Measurements from ENCODE around the gene NOX4. TPM values are rescaled to one million over a fixed set of nuclear protein-coding genes. Genes with fewer than 3 reads are reported as not detected.
"Not testable (repeated sequence)": the region's sequence is repeated elsewhere in the genome, so short reads cannot be mapped to it uniquely, and the experiment has no call there.

The NOX4 gene
- total RNA-seq, 2 experiments from 2014 or later = not detected

DNA sequence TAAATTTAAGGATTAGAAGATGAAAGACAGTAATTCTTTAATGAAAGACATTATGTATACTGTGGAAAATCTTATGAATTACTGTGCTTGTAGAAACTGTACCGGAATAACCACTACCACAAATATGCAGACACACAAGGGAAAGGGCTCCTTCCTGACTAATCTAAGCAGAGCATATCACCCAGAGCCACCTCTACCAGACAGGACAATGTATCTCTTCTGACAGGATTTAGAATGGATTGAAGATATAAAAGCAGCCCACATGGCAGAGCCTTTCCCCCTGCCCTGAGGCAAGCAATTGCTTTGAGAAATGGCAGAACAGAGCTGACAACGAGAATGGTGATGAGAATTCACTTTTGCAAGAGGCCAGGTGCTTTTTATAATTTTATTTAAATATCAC, 144.1 kb downstream of the NOX4 start:
- H3K9me3 Mint-ChIP-seq = no peaks in the 10 kb centered on the region
- H3K27ac Mint-ChIP-seq = no peak overlapping the region
- H3K4me1 Mint-ChIP-seq = no peaks in the 10 kb centered on the region
- ChIA-PET POLR2A (no interaction called here), CTCF (no interaction called here)
- H3K36me3 Mint-ChIP-seq (ENCODE audit: low read depth) = no peaks in the 10 kb centered on the region
- no peak overlapping the region for H3K4me3 Mint-ChIP-seq
- no peaks in the 10 kb centered on the region for H3K27me3 Mint-ChIP-seq
- DNase-seq = no peak

DNA sequence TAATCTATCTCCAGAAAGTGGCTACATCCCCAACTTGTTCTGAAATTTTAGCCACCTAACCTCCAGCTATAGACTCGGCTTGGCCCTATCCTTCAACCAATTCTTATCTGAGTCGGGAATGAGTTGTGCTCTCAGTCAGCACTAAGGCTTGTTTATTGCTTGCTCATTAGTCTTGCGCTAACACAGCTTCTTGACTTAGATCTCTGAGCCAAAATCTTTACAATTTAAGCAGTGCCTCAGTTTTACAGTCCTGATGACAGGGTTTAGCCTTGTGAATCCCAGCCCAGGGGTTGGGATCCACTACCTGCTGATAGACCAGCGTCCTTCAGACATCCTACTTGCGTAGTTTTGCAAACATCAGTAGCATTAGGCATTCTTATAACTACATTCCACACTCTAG, 144.6 kb downstream of the NOX4 start:
- Mint-ChIP-seq H3K27me3 (no peaks in the 10 kb centered on the region), H3K9me3 (no peaks in the 10 kb centered on the region), H3K4me3 (no peak overlapping the region), H3K27ac (no peak overlapping the region), H3K4me1 (no peaks in the 10 kb centered on the region), H3K36me3 (ENCODE audit: low read depth) (no peaks in the 10 kb centered on the region)
- DNase-seq = no peak
- ChIA-PET POLR2A (no interaction called here), CTCF (no interaction called here)

DNA sequence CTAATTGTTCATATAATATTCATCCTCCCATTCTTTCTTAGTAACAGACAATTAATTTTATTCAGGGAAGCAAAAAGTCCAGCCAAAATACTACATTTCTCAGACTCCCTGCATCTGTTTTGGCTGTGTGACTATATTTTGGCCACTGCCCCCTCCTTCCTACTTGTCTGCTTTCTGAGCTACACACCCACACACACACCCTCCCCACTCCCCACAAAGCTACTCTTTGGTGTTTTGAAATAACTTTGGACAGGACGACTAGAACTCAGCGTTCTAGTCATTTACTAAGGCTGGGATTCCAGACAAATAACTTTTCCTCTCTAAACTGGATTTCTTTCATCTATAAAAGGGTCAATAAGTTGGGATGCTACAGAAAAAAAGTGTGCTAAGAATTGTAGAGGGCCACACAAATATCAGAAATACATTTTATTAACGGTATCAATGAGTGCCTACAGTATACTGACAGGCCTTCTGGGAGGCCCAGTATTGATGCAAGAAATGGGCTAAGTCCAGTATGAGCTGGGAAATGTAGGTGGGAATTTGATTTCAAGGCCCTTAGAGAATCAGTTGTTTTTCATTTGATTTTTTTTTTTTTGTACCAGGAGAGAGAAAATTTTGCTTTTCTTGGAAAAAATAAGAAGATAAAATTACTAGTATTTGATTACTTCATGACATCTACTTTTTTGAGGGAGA, 148.1 kb downstream of the NOX4 start:
- H3K9me3 Mint-ChIP-seq; DNase-seq; POLR2A ChIA-PET; H3K4me1 Mint-ChIP-seq; H3K27ac Mint-ChIP-seq; CTCF ChIA-PET; H3K4me3 Mint-ChIP-seq; H3K27me3 Mint-ChIP-seq; H3K36me3 Mint-ChIP-seq (ENCODE audit: low read depth): not testable (repeated sequence)

DNA sequence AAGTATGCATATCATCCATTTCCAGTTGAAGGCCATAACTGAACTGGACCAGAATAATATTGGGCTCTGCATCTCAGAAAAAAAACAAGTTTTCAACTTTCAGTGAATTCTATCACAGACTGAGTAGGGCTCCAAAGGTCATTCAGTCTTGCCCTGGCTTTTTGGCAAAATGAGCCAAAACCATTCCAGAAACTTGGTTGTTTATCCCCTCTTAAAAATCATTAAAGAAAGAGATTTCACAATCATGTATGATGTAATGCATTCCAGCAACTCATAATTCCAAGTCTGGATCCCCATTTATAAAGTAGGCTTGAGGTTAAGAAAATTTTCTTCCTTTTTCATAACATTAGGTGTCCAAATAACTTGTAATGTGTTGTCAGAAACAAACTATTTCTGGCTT, 150.7 kb downstream of the NOX4 start:
- H3K9me3 Mint-ChIP-seq; H3K27me3 Mint-ChIP-seq; DNase-seq; H3K4me1 Mint-ChIP-seq; POLR2A ChIA-PET; H3K36me3 Mint-ChIP-seq (ENCODE audit: low read depth); H3K4me3 Mint-ChIP-seq; H3K27ac Mint-ChIP-seq; CTCF ChIA-PET: not testable (repeated sequence)

DNA sequence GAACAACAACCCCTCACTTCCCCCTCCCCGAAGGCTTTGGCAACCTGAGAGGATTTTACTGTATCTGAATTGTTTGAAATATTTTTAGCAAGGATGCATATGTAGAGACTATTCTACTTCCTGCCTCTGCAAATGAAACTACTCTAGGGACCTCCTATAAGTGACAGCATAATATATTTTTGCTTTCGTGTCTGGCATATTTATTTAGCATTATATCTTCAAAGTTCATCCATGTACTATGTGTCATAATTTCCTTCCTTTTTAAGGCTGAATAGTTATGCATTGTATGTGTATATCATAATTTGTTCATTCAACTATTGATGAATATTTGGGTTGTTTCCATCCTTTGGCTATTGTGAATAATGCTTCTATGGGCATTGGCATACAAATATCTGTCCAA, 153.1 kb downstream of the NOX4 start:
- H3K36me3 Mint-ChIP-seq (ENCODE audit: low read depth); H3K9me3 Mint-ChIP-seq; H3K4me3 Mint-ChIP-seq; DNase-seq; CTCF ChIA-PET; POLR2A ChIA-PET; H3K27me3 Mint-ChIP-seq; H3K4me1 Mint-ChIP-seq; H3K27ac Mint-ChIP-seq: not testable (repeated sequence)

DNA sequence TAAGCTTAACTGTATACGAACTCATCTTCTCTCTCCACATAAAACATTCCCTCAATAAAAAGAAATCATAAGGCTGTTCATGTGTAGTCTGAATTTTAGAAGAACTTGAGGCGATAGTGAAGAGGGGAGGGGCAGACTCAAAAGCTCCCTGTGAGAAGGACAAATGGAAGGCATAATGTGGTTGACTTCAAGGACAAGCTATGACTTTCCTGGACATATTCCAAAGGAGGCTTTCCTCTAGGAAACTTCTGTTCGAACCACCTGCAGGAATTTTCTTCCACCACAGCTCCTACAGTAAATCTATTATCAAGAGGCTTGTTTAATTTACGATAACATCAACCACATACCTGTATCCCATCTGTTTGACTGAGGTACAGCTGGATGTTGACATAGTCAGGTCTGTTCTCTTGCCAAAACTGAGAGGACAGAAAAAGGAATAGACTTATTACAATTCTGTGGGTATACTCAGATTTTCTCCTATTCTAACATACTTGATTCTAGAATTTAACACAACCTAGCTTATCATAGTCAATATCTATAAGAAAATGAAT, 154.0 kb downstream of the NOX4 start:
- H3K4me1 Mint-ChIP-seq; H3K27ac Mint-ChIP-seq; POLR2A ChIA-PET; CTCF ChIA-PET; H3K4me3 Mint-ChIP-seq; H3K9me3 Mint-ChIP-seq; DNase-seq; H3K27me3 Mint-ChIP-seq; H3K36me3 Mint-ChIP-seq (ENCODE audit: low read depth): not testable (repeated sequence)

DNA sequence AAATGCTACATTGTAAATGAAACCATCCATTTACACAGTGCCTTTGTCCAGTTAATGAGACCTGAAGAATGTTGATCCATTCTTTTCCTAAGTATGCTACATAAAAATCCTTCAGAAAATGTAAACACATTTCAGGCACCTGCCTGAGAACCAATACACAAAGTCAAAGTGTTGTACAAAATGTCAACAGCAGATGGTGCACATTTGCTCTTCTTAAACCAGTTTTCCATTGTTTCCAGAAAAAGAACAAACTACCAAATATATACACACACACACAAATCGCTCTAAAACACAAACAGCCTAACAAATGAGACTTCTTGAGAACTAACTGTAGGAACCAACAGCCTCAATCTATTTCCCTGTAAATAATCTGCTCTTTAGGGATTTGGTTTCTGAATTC, 157.5 kb downstream of the NOX4 start:
- DNase-seq; CTCF ChIA-PET; H3K4me1 Mint-ChIP-seq; H3K9me3 Mint-ChIP-seq; H3K36me3 Mint-ChIP-seq (ENCODE audit: low read depth); H3K27me3 Mint-ChIP-seq; H3K27ac Mint-ChIP-seq; POLR2A ChIA-PET; H3K4me3 Mint-ChIP-seq: not testable (repeated sequence)

DNA sequence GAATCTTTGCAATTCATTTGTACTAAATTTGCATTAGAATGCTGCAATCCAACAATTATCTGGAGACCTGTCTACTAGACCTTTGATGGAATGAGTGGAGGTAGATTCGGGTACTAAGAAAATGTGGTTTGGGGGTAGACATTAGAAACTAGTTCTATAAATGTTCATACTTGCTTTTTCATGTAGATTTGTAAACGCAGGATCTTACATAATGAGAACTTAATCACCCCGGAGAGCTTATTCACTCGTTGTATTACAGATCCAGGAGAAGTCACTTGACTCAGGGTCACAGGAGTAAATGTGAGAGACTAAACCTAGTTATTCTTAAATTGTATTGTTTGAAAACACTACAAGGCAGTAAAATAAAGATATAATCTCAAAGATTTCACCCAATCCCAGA, 159.2 kb downstream of the NOX4 start:
- H3K9me3 Mint-ChIP-seq; POLR2A ChIA-PET; H3K27ac Mint-ChIP-seq; H3K4me3 Mint-ChIP-seq; H3K36me3 Mint-ChIP-seq (ENCODE audit: low read depth); H3K27me3 Mint-ChIP-seq; DNase-seq; CTCF ChIA-PET; H3K4me1 Mint-ChIP-seq: not testable (repeated sequence)

DNA sequence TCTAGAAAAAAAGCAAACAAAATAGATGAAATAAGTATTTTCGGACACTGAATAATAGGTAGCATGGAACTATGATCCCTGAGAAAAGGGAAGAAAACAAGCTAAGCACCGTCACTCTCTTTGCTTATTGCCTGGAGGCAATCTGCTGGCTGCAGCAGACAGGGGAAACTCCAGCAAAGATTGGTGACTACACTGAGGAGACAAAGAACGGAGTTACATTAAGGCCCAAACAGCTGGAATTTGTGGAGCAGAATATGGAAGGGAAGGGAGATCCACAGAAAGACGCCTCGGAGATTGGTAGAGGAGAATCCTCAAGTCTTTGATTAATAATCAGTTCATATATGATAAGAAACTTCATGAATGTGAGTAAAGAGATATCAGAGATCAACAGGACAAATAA, 163.3 kb downstream of the NOX4 start:
- no peaks in the 10 kb centered on the region for H3K36me3 Mint-ChIP-seq (ENCODE audit: low read depth)
- ChIA-PET POLR2A (no interaction called here), CTCF (no interaction called here)
- no peak overlapping the region for H3K4me3 Mint-ChIP-seq
- no peak overlapping the region for H3K27ac Mint-ChIP-seq
- no peaks in the 10 kb centered on the region for H3K27me3 Mint-ChIP-seq
- no peaks in the 10 kb centered on the region for H3K4me1 Mint-ChIP-seq
- DNase-seq = no peak
- H3K9me3 Mint-ChIP-seq = no peaks in the 10 kb centered on the region

DNA sequence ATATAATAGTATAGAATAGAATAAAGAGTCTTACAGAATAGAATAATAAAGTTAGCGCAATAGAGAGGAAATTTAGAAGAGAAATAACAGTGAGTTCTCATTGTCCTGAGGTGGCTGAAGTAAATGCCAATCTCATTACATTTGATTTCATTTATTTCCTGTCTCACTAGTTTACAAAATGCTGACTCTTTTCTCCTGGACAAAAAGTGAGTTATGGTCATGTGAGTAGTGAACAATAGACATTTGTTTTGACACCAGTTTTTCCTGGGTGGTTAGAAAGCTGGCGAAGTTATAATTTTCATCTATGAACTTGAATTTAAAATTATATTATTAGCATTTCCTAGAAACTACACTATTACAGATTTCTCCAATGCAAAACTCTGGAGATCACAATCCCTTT, 169.8 kb downstream of the NOX4 start:
- POLR2A ChIA-PET = no interaction called here
- Mint-ChIP-seq H3K9me3 (no peaks in the 10 kb centered on the region), H3K27ac (no peak overlapping the region), H3K27me3 (no peaks in the 10 kb centered on the region), H3K4me1 (no peaks in the 10 kb centered on the region), H3K36me3 (ENCODE audit: low read depth) (no peaks in the 10 kb centered on the region), H3K4me3 (no peak overlapping the region)
- CTCF ChIA-PET = no interaction called here
- no peak for DNase-seq

DNA sequence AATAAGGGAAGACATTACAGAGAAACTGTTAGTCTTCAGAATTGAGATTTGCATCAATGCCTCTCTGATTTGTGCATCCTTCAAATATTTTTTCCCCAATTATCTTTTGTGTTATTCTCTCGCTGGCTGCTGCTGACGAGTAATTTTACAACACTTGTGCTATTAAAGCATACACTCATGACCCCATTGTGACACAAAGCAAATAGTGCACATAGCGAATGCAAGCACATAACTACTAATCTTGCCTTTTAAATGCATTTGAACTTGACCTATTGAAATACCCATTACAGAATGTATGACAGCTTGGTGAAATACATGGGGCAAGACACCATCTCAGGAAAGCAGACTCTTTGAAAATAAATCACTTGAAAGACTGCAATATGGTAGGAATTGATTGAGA, 180.6 kb downstream of the NOX4 start:
- H3K4me3 Mint-ChIP-seq; DNase-seq; H3K9me3 Mint-ChIP-seq; H3K36me3 Mint-ChIP-seq (ENCODE audit: low read depth); POLR2A ChIA-PET; H3K27ac Mint-ChIP-seq; CTCF ChIA-PET; H3K4me1 Mint-ChIP-seq; H3K27me3 Mint-ChIP-seq: not testable (repeated sequence)

DNA sequence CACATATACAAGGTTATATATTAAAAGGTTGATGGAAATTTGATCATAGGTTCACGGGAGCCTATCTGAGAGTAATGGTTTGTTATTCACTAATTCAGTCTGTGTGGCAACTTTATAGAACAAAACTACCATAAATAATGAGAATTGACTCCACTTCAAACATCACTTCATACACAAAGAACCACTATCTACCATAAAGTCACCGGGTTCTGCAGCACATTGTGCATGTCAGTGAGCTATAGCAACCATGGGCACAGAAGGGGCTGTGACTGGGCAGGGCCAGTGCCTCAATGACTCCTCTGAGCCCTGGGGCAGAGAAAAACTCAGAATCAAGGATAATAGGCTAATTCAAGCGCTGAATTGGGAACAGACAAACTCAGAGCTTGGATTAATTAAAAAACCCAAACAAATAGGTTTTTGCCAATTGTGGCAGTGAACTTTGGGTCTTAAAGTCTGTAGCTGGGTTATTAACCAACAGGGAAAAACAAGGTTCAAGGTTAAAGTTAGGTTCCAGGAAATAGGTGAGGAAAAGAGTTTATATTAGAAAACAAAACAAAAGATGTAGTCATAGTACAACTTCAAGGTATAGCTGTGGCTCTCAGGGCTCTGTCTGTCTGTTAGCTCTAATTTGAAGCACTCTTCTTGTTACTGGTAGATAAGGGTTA, 181.7 kb downstream of the NOX4 start:
- H3K27me3 Mint-ChIP-seq; DNase-seq; H3K9me3 Mint-ChIP-seq; CTCF ChIA-PET; POLR2A ChIA-PET; H3K4me3 Mint-ChIP-seq; H3K4me1 Mint-ChIP-seq; H3K36me3 Mint-ChIP-seq (ENCODE audit: low read depth); H3K27ac Mint-ChIP-seq: not testable (repeated sequence)

DNA sequence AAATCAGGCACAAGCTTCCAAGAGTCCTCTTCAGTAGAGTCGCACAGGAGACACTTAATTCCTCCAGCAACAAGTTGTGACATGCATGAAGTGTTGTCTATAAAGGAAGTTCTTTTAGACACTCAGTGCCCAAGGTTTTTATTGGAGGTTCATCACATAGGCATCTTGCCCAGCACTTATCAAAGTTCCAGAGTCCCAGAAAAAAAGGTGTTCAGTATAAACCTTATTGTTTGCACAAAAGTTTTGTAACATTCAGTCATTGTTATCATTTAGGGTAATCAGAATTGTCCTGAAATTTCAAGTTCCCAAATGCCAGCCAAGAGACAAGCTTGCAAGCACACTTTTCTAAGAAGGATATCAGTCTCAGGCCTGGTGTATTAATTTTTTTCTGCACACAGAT, 182.9 kb downstream of the NOX4 start:
- H3K4me1 Mint-ChIP-seq; H3K9me3 Mint-ChIP-seq; POLR2A ChIA-PET; H3K27me3 Mint-ChIP-seq; H3K27ac Mint-ChIP-seq; CTCF ChIA-PET; H3K4me3 Mint-ChIP-seq; H3K36me3 Mint-ChIP-seq (ENCODE audit: low read depth); DNase-seq: not testable (repeated sequence)

DNA sequence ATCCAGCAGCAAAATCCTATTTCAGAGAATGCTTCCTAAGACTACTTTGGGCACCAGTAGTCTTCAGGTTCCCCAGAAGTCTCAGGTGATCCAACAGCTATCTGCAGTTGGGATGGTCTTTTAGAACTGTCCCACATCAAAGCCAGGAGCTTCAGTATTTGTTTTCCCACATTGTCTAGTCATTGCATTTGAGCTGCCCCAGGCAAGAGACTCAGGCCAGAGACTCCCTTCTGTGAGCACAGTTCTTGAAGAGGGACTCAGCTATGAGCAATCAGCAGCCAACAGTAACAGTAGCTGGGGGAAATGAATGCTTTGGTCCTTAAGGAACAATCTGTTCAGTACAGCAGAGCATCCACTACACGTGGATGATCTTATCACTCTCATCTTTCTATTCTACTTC, 188.1 kb downstream of the NOX4 start:
- DNase-seq; POLR2A ChIA-PET; H3K27me3 Mint-ChIP-seq; H3K36me3 Mint-ChIP-seq (ENCODE audit: low read depth); CTCF ChIA-PET; H3K4me3 Mint-ChIP-seq; H3K9me3 Mint-ChIP-seq; H3K4me1 Mint-ChIP-seq; H3K27ac Mint-ChIP-seq: not testable (repeated sequence)
